Endothelial cell (in vitro differentiated cells): Measurements from ENCODE around the gene RALA. TPM values are rescaled to one million over a fixed set of nuclear protein-coding genes. Genes with fewer than 3 reads are reported as not detected.

Experiments used
- DNase-seq: peaks from one replicate; pipeline ENCODE4 v3.0.0; 2021; ENCODE audit warnings: low spot score
- H3K27ac Mint-ChIP-seq: one replicate; pipeline ENCODE4 v1.8.0; 2021; ENCODE audit warnings: mixed read lengths, inconsistent platforms; ENCODE audit not compliant: unreplicated experiment
- H3K27me3 Mint-ChIP-seq: one replicate; pipeline ENCODE4 v1.8.0; 2021; ENCODE audit warnings: mild to moderate bottlenecking, moderate library complexity, mixed read lengths, inconsistent platforms; ENCODE audit not compliant: unreplicated experiment
- H3K36me3 Mint-ChIP-seq: one replicate; pipeline ENCODE4 v1.8.0; 2021; ENCODE audit warnings: mild to moderate bottlenecking, low read depth, mixed read lengths, inconsistent platforms; ENCODE audit not compliant: unreplicated experiment
- H3K4me1 Mint-ChIP-seq: one replicate; pipeline ENCODE4 v1.8.0; 2021; ENCODE audit warnings: mild to moderate bottlenecking, mixed read lengths, inconsistent platforms; ENCODE audit not compliant: unreplicated experiment
- H3K4me3 Mint-ChIP-seq: one replicate; pipeline ENCODE4 v1.8.0; 2021; ENCODE audit warnings: mild to moderate bottlenecking, mixed read lengths, inconsistent platforms; ENCODE audit not compliant: unreplicated experiment
- H3K9me3 Mint-ChIP-seq: one replicate; pipeline ENCODE4 v1.8.0; 2021; ENCODE audit warnings: mixed read lengths, inconsistent platforms; ENCODE audit not compliant: unreplicated experiment
- CTCF ChIP-seq: fragments of 200-600 bp; sonication (generic); IDR thresholded peaks from one replicate; pipeline ENCODE4 v1.5.0; 2021; ENCODE audit warnings: antibody characterized with exemption; ENCODE audit not compliant: unreplicated experiment
- total RNA-seq: library from RNA; stranded (reverse); fragmentation: NEBNext Ultra II Directional; extraction: Animal tissue kit (Norgen Biotek cat#: 25700); gene quantifications from one replicate; pipeline ENCODE4 v1.2.1, GENCODE V29; 2021; ENCODE audit not compliant: unreplicated experiment

The RALA gene
- total RNA-seq, 1 donor from 2014 or later: 202 TPM

- Mint-ChIP-seq H3K4me1 (peaks cover 76% of the 10 kb centered on the region), H3K27me3 (peaks cover 5% of the 10 kb centered on the region), H3K9me3 (no peaks in the 10 kb centered on the region), H3K27ac (peak overlapping the region; percentile 16), H3K4me3 (no peak overlapping the region), H3K36me3 (no peaks in the 10 kb centered on the region)
- no peak for TF ChIP-seq CTCF
- DNase-seq: no peak
Observed at GRCh38 chr7:39606352-39606751, 17.0 kb upstream of the RALA start.

GRCh38 chr7:39606941-39607340 lies 16.4 kb upstream of the RALA start:
- Mint-ChIP-seq H3K4me1 (peaks cover 75% of the 10 kb centered on the region), H3K27me3 (peaks cover 5% of the 10 kb centered on the region), H3K4me3 (no peak overlapping the region), H3K27ac (peak overlapping the region; percentile 98), H3K9me3 (no peaks in the 10 kb centered on the region), H3K36me3 (no peaks in the 10 kb centered on the region)
- no peak for DNase-seq
- TF ChIP-seq CTCF: no peak

DNA sequence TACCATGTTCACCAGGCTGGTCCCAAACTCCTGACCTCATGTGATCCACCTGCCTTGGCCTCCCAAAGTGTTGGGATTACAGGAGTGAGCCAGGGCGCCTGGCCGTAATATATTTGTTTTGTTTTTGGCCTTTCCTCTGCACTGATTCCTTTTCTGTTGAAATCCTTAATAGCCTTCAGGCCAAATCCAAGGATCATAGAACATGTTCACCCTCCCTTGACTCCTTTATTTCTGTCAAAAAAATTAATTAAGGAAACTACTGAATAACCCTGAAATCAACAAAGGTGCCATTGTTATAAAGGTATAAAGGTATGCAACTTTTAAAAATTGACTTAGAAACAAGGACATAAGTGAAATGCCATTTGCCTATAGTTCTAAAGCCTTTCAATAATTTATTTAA lies 15.5 kb upstream of the RALA start:
- no peak for DNase-seq
- Mint-ChIP-seq H3K9me3 (no peaks in the 10 kb centered on the region), H3K36me3 (no peaks in the 10 kb centered on the region), H3K27ac (peak overlapping the region; percentile 98), H3K4me1 (peaks cover 73% of the 10 kb centered on the region), H3K4me3 (peak overlapping the region; percentile 63), H3K27me3 (peaks cover 5% of the 10 kb centered on the region)
- TF ChIP-seq CTCF: no peak

- Mint-ChIP-seq H3K27ac (peak overlapping the region; percentile 98), H3K4me3 (peak overlapping the region; percentile 63), H3K36me3 (no peaks in the 10 kb centered on the region), H3K27me3 (peaks cover 5% of the 10 kb centered on the region), H3K9me3 (no peaks in the 10 kb centered on the region), H3K4me1 (peaks cover 76% of the 10 kb centered on the region)
- no peak for DNase-seq
- no peak for TF ChIP-seq CTCF
Observed at GRCh38 chr7:39608278-39608677, 15.1 kb upstream of the RALA start.

DNA sequence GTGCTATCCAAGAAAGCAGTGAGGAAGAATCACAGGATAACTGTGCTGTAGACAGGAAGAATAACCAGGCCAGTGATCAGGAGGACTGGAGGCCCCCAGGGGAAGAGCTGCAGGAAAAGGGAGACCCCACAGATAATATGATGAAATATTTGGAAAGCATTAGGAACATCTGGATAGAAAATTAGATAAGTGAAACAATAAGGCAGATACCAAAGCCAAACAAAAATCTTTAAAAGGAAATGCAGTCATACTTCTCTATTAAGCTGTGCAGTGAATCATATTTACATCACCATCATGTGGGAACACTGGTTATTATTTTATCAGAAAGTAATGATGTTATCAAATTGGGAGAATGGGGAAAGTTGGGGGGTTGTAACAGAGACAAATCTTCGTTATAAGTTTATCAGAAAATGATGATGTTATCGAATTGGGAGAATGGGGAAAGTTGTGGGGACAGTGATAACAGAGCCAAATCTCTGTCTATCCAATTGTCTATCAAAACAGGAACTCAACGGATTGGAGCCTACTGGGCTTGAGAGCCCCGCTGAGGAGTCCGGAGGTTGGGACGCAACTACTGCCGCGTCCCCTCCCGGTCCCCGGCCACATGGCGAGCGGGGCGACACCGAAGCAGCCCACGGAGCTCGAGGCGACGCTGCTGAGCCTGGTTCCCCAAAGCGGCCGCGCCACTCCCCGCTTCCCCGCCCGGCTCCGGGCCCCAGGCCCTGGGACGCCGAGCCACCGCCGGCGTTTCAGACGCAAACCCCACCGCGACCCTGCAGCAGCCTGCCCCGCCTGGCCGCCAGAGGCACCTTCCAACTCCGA lies 14.0 kb upstream of the RALA start:
- Mint-ChIP-seq H3K27ac (peak overlapping the region; percentile 98), H3K9me3 (no peaks in the 10 kb centered on the region), H3K4me3 (peak overlapping the region; percentile 35), H3K4me1 (peaks cover 74% of the 10 kb centered on the region), H3K27me3 (peaks cover 5% of the 10 kb centered on the region), H3K36me3 (no peaks in the 10 kb centered on the region)
- DNase-seq: peak; percentile 55
- no peak for TF ChIP-seq CTCF
